Anterior cingulate cortex (tissue), 58 donors: ENCODE measurements around the gene SMYD2.

Source experiments
- DNase-seq, 58 donors: peaks; one replicate each; lab custom pipeline; 2025; lab: John Stamatoyannopoulos, UW

The SMYD2 gene

GRCh38 chr1:214300149-214300780 is 19.3 kb downstream of the SMYD2 start:
- DNase-seq = no peak

- no peak for DNase-seq
These were observed 20.6 kb downstream of the SMYD2 start for GRCh38 chr1:214301526-214301925.

GRCh38 chr1:214303141-214303930 is 22.4 kb downstream of the SMYD2 start:
- peak in 35 of 58 donors; percentile 2 to 57 (median 27) for DNase-seq

GRCh38 chr1:214305164-214305751 is 24.3 kb downstream of the SMYD2 start:
- DNase-seq = no peak

GRCh38 chr1:214306269-214306668 is 25.3 kb downstream of the SMYD2 start:
- no peak for DNase-seq

GRCh38 chr1:214310010-214310409 is 29.1 kb downstream of the SMYD2 start:
- no peak for DNase-seq

- peak in 1 of 58 donors; percentile 7 for DNase-seq
These were observed 30.1 kb downstream of the SMYD2 start for GRCh38 chr1:214310777-214311690.

- DNase-seq = no peak
These were observed 31.6 kb downstream of the SMYD2 start for GRCh38 chr1:214312530-214313051.

GRCh38 chr1:214314178-214314843 is 33.4 kb downstream of the SMYD2 start:
- DNase-seq = no peak

- DNase-seq = no peak
These were observed 35.6 kb downstream of the SMYD2 start for GRCh38 chr1:214316593-214316992.

- DNase-seq = no peak
These were observed 36.3 kb downstream of the SMYD2 start for GRCh38 chr1:214317300-214317699.

- DNase-seq = no peak
These were observed 36.8 kb downstream of the SMYD2 start for GRCh38 chr1:214317734-214318133.

- DNase-seq = no peak
These were observed 37.4 kb downstream of the SMYD2 start for GRCh38 chr1:214318356-214318755.

- DNase-seq = no peak
These were observed 38.2 kb downstream of the SMYD2 start for GRCh38 chr1:214318956-214319736.

GRCh38 chr1:214319938-214320337 is 39.0 kb downstream of the SMYD2 start:
- DNase-seq = no peak

- DNase-seq = no peak
These were observed 40.9 kb downstream of the SMYD2 start for GRCh38 chr1:214321705-214322453.

- no peak for DNase-seq
These were observed 44.2 kb downstream of the SMYD2 start for GRCh38 chr1:214324896-214325800.
